ENCODE data around the gene IMPDH1. TPM values are rescaled to one million over a fixed set of nuclear protein-coding genes. Genes with fewer than 3 reads are reported as not detected.

The IMPDH1 gene
- total and polyA plus RNA-seq, 4 donors: 2.4 to 11.1 (median 5.2) TPM

- Histone ChIP-seq H3K9me3 (ENCODE audit: control insufficient read depth in 4 of 4, low read length in 3 of 4) (no peaks in the 10 kb centered on the region), H3K36me3 (ENCODE audit: control insufficient read depth in 4 of 4, insufficient read depth in 3 of 4, low read depth in 1 of 4, low read length in 3 of 4) (no peaks in the 10 kb centered on the region), H3K27me3 (ENCODE audit: control insufficient read depth in 4 of 4, insufficient read depth in 4 of 4, low read length in 3 of 4) (no peaks in the 10 kb centered on the region), H3K27ac (ENCODE audit: low read depth in 1 of 2, low read length in 2 of 2) (no peak overlapping the region), H3K4me3 (ENCODE audit: low read depth in 1 of 3, low read length in 3 of 3) (no peak overlapping the region), H3K9ac (ENCODE audit: low read depth in 1 of 2, low read length in 2 of 2) (no peak overlapping the region), H3K4me1 (ENCODE audit: control insufficient read depth in 4 of 4, insufficient read depth in 4 of 4, low read length in 3 of 4) (no peaks in the 10 kb centered on the region)
- no peak for DNase-seq (ENCODE audit: low spot score)
- no peak for TF ChIP-seq NR2F2 (IDR thresholded peaks at IDR 0.05)
- TF ChIP-seq SP1 (IDR thresholded peaks at IDR 0.05): no peak
- TF ChIP-seq CTCF (IDR thresholded peaks at IDR 0.05; ENCODE audit: low read depth, low read length, missing input control): no peak
- no peak for TF ChIP-seq GABPA (IDR thresholded peaks at IDR 0.05 in 1 of 2, conservative IDR thresholded peaks at IDR 0.05 in 1 of 2)
- no peak for TF ChIP-seq MAX (IDR thresholded peaks at IDR 0.05)
- no peak for TF ChIP-seq ATF3 (IDR thresholded peaks at IDR 0.05)
- no peak for TF ChIP-seq FOXA2 (IDR thresholded peaks at IDR 0.05)
- no peak for TF ChIP-seq RAD21 (IDR thresholded peaks at IDR 0.05)
- no peak for TF ChIP-seq YY1 (IDR thresholded peaks at IDR 0.05)
- TF ChIP-seq ZBTB33 (IDR thresholded peaks at IDR 0.05): no peak
- no peak for TF ChIP-seq JUND (IDR thresholded peaks at IDR 0.05)
- TF ChIP-seq TAF1 (conservative IDR thresholded peaks at IDR 0.05): no peak
- TF ChIP-seq HNF4A (conservative IDR thresholded peaks at IDR 0.05): no peak
- no peak for TF ChIP-seq HNF4G (IDR thresholded peaks at IDR 0.05)
- no peak for TF ChIP-seq EGR1 (IDR thresholded peaks at IDR 0.05; ENCODE audit: low read depth in 2 of 2)
- no peak for TF ChIP-seq RXRA (IDR thresholded peaks at IDR 0.05)
- TF ChIP-seq REST (IDR thresholded peaks at IDR 0.05): no peak
- WGBS: 71% methylated on average over 3 of the region's 3 CpGs
These were observed 26.0 kb downstream of the IMPDH1 start for GRCh38 chr7:128383776-128384175.
